Skin of body (tissue), 2 donors: Measurements from ENCODE around the gene CBLC. TPM values are rescaled to one million over a fixed set of nuclear protein-coding genes. Genes with fewer than 3 reads are reported as not detected.

Source experiments
- DNase-seq: peaks from one replicate; lab custom pipeline; 2025; lab: John Stamatoyannopoulos, UW
- total RNA-seq: library from RNA; depleted of rRNA; stranded (reverse); fragments of >200 nt; gene quantifications from one replicate; pipeline ENCODE4 v1.2.3, GENCODE V29; 2014

Gene CBLC
- total RNA-seq, 1 donor from 2014 or later: 12.5 TPM

DNA sequence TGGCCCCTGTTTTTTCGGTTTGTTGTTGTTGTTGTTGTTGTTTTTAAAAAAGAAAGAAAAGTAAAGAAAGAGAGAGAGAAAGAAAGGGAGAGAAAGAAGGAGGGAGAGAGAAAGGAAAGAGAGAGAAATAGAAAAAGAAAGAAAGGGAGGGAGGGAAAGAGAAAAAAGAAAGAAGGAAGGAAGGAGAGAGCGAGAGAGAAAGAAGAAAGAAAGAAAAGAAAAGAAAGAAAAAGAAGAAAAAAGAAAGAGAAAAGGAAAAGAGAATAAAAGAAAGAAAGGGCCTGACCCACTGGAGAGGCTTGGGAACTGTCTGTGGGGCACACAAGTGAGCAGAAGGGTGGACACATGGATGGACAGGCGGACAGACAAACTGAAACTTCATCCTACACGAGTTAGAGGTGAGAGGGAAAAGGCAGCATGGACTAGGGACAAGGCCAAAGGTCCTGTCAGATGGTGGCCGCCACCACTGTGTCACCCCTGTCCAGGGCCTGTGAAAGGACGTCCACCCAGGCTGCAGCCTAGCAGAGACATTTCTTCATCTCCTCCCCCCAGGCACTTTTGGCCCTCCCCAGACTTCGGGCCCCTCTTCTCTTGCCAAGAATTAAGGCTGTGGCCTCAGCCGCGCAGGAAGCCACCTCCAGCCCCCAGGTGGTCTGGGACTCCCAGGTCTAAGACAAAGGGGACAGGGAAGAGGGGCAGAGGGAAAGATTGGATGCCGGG is 22.1 kb downstream of the CBLC start:
- no peak for DNase-seq

DNA sequence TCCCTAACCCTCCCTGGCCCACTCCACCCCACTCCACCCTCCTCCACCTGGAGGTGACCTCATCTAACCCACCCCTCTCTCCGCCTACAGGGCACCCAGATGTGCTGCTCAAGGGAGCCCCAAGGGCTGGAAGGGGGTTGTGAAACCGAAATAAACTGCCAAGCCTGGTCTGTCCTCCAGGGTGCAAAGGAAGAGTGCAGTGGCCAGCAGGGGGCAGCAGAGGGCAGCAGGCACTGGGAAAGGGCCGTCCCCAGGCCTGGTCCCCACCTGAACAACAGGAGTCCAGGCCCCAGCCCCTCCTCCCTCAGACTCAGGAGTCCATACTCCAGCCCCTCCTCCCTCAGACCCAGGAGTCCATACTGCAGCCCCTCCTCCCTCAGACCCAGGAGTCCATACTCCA is 22.8 kb downstream of the CBLC start:
- DNase-seq: peak; percentile 38

DNA sequence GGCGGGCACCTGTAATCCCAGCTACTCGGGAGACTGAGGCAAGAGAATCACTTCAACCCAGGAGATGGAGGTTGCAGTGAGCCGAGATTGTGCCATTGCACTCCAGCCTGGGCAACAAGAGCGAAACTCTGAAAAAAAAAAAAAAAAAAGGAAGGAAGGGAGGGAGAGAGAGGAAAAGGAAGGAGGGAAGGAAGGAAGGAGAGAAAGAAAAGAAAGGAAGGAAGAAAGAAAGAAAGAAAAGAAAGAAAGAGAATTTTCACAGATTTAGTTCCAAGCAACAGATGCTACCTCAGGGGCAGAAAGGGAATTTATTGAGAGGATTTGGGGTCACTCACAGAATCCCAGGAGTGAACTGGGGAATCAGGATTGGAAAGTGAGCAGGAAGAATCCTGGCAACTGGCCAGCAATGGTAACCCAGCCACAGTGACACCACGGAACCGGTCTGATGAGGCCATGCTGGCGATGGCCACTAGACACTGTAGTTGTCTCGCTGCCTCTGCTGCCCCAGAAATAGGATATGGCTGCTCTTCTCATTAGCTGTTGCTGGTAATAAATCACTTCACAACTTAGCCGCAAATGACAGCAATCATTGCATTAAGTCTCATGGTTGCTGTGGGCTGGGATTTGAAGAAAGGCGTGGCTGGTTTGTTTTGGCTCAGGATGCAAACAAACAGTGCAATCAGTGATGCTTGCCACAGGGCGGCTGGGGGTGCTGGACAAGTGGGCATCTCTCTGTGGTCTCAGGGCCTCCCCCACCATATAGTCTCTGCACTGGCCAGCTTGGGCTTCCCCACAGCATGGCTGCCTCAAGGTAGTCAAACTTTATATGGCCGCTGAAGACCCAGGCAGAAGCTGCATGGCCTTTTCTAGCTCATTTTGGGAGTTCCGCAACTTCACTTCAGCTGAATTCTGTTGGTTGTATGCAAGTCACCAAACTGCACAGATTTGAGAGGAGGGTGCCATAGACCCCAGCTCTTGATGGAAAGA is 26.0 kb downstream of the CBLC start:
- no peak for DNase-seq

DNA sequence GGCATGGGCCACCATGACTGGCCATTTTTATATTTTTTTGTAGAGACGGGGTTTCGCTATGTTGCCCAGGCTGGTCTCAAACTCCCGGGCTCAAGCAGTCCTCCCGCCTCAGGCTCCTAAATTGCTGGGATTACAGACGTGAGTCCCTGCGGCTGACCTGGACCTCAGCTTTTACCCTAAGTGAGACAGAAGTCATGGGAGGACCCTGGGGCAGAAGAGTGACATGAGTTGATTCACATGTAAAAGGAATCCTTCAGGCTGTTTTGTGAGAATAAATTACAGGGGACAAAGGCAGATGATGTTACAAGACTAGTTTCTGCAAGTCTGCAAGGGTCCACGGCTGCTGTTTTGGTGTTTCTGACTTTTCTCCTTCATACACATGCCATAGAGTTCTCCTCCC is 28.6 kb downstream of the CBLC start:
- DNase-seq: no peak

DNA sequence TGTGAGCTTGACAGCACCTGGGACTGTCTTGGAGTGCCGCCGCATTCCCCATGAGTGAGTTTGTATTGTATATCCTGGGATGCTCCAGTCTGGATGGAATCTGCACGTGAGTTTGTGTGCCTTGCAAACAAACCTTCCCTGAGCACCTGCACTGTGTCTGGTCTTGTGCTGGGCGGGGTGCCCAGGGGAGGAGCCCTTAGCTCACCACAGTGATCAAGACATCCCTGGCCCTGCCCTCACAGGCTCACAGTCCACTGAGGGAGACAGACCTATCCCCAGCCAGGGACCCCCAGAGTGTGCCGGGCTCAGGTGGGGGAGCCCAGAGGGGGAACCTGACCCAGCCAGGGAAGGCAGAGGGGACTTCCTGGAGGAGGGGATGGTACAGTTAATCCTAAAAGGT is 29.5 kb downstream of the CBLC start:
- no peak for DNase-seq

DNA sequence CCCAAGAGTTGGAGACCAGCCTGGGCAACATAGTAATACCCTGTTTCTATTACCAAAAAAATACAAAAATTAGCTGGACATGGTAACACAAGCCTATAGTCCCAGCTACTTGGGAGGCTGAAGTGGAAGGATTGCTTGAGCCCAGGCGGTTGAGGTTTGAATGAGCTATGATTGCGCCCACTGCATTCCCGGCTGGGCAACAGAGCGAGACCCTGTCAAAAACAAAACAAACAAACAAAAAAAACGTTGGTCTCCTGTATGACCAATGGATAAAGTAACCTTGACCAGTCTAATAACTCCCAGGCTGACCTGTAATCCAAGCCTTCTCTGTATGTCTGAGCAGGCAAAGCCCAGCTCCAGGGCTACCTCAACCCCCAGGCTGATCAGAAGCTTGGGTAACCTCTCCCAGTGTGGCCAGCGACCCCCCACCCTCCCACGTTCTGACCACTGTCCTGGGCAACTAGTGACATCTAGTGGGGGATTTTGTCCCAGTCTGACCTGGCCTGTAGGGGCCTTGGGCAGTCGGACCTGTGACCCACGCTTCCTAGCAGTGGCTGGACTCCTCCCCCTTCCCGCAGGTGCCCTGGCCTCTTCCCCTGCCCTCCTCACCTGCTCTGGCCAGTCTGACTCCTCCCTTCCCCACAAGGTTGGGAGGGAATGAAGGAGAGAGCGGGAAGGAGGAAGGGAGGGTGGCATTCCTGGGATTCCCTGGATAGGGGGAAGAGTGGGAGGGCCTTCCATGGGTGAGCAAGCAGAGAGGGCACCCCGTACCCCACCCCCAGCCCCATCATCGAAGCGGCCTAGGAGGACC is 30.2 kb downstream of the CBLC start:
- no peak for DNase-seq

DNA sequence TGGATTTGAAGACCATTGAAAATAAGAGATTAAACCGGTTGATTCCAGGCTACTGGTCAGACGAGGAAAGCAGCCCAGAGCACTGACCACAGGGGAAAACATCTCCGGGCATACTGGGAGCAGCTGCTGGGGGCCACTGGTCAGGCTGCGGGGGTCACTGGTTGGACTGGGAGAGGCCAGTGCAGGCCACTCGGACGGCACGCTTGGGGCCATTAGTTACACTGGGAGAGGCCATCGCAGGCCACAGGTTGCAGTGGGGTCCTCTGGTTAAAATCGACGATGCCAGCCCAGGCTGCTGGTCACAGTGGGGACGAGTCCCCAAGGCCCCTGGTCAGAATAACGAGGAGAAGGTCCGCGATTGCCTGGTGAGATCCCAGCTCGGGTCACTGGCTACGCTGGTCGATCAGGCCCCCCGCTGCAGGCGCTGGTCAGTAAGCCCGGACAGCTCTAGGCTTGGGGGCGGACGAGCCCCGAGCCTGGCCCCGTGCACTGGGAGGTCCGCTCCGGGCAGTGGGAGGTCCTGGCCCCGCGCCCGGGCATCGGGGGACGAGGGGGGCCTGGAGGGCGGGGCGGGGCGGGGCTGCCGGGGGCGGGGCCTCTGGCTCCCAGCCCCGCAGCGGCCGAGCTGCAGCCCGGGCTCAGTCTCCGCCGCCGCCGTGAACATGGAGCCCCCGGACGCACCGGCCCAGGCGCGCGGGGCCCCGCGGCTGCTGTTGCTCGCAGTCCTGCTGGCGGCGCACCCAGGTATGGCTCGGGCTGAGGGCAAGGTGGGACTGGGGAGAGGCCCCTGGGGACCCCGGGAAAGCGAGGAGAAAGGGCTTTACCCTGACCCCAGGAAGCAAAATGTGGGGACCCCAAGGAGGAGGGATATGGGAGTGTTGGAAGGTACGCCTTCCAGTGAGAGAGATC is 31.0 kb downstream of the CBLC start, which contains the start of gene BCAM:
Gene BCAM, plus strand, starts transcription at position 641 of the 909 bp plus-strand sequence. Its CDS starts 22 bp downstream, at position 663.
- DNase-seq: peak; percentile 37

DNA sequence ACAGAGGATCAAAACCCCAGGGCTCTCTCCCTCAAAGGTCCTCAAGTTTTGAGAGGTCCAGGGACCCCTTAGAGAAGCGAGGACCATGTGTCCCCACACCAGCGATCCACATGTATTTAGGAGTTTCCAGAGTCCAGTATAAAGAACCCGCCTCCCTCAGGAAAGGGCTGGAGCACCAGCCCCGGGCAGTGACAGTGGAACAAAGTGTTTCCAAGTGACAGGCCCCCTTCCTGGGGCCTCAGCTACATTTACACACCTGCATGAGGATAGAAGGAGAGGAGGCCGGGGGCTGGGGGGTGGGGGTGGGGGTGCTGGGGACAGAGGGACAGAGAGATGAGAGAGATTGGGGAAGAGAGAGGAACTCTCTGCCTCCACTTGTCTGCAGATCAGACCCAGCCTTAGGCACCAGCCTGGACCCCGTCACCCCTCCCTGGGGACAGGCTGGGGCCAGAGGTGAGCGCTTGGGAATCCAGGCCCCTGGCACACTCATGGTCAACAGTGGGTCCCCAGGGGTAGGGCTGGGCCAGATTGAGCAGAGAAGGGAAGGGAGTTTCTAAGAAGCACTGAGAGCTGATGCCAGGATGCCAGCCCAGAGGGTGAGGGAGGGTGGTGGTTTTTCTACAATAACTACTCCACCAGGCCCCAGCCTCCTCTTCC is 32.0 kb downstream of the CBLC start:
- DNase-seq: no peak

DNA sequence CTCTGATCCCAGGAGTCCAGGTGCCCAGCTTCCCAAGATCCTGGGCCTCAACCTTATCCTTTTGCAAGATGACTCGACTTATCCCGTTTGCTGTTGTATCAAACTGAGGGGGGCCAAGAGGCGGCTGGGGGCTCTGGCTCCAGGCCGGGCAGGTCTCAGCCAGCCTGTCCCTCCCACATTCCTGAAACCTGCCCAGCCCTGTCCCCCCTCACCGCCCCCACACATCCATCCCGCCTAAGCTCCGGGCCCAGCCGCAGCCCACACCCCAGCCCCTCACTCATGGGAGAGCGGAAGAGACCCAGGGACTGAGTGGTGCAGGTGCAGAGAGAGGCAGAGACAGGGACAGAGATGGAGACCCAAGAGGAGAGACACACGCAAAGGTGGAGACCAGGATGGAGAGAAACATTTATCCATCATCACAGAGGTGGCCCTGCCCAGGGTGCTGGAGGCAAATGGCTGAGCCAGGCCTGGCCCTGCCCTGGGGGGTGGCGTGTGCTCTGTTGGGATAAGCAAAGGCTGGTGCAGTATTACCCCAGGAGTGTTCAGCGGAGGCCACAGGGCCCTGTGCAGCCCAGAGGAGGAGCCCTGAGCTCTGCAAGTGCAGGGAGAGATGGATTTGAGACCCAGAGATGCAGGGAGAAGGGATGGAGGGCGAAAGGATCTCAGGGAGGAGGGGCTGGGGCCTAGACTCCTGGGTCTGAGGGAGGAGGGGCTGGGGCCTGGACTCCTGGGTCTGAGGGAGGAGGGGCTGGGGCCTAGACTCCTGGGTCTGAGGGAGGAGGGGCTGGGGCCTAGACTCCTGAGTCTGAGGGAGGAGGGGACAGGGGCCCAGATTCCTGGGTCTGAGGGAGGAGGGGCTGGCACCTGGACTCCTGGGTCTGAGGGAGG is 32.8 kb downstream of the CBLC start:
- DNase-seq: no peak

DNA sequence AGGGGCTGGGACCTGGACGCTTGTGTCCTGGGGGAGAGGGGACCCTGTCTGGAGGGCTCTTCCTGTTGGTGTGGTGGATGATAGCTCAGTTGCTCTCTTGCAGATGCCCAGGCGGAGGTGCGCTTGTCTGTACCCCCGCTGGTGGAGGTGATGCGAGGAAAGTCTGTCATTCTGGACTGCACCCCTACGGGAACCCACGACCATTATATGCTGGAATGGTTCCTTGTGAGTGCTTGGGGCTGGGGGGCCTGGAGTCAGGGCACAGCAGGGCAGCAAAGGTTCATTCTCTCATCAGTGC is 33.4 kb downstream of the CBLC start:
- DNase-seq: no peak

DNA sequence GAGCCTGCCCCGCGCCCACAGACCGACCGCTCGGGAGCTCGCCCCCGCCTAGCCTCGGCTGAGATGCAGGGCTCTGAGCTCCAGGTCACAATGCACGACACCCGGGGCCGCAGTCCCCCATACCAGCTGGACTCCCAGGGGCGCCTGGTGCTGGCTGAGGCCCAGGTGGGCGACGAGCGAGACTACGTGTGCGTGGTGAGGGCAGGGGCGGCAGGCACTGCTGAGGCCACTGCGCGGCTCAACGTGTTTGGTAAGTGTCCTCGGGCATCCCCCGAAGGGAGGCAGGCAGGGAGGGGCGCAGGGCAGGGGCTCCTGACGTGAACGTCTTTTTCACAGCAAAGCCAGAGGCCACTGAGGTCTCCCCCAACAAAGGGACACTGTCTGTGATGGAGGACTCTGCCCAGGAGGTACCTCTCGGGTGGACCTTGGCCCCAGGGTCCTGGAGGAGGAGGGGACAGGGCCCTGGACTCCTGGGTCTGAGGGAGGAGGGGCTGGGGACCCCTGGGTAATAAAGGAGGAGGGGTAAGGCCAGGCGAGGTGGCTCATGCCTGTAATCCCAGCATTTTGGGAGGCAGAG is 34.5 kb downstream of the CBLC start:
- DNase-seq: no peak

DNA sequence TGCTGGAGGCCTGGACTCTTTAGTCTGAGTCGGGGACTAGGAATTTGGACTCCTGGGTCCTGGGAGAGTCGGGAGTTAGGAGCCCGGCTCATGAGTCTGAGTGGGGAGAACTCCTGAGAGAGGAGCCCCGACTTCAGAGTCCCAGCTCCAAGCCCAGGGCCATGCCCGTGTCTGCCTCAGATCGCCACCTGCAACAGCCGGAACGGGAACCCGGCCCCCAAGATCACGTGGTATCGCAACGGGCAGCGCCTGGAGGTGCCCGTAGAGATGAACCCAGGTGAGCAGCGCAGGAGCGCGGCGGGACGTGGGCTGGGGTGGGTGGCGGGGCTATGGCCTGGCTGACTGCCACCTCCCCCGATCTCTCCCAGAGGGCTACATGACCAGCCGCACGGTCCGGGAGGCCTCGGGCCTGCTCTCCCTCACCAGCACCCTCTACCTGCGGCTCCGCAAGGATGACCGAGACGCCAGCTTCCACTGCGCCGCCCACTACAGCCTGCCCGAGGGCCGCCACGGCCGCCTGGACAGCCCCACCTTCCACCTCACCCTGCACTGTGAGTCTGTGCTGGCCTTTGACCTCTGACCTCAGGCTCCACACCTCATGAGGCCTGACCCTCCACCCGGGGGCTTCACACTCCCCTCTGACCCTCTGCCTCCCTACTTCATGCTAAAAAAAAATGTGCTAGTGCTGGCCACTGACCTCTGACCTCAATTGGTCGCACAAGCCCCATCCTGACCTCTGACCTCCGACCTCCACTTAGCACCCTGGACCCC is 35.6 kb downstream of the CBLC start:
- no peak for DNase-seq

DNA sequence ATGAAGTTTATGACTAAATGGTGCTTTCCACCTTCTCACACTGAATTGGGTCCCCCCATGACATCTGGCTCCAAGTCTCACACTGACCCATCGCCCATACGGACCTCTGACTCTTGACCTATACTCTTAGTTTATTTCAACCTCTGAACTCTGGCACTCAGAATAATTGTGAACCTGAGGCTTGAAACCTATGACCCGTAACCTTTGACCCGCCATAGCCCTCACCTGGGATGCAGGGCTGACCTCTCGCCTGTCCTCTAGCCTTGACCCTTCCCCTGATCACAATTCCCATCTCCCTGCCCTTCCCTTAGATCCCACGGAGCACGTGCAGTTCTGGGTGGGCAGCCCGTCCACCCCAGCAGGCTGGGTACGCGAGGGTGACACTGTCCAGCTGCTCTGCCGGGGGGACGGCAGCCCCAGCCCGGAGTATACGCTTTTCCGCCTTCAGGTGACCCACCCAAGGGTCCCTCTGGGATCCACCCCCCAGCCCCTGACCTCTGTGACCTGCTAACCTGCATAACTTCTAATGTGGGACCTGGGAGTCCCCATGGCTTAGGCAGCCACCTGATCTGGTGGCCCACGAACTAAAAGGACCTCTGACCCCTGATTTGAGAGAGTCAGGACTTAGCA is 36.3 kb downstream of the CBLC start:
- no peak for DNase-seq

DNA sequence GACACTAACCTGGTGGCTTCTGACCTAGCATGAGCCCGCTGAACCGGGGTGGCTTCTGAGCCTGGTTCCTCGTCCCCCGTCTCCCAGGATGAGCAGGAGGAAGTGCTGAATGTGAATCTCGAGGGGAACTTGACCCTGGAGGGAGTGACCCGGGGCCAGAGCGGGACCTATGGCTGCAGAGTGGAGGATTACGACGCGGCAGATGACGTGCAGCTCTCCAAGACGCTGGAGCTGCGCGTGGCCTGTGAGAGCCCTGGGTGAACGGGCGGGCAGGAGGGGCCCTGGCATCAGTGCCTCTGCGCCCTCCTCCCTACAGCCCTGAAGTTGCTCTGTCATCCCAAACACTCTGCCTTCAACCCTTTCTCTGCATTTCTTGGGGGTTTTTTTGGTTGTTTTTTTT is 36.8 kb downstream of the CBLC start:
- DNase-seq: no peak

DNA sequence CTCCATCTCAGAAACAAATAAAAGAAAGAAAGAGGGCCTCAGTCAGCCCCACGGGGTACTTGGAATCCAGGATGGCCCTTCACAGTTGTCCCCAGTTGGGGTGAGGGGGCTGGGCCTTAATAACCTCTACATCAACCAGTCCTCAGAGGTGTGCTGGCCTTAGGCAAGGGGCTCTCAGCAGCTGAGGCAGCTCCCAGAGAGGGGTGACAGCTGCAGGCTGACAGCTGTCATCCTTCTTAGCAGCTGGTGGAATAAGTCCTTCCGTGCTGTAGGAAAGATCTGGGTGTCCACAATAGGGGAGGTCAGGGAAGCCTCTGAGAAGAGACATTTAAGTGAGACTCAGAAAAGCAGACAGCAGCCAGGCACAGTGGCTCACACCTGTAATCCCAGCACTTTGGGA is 38.6 kb downstream of the CBLC start:
- DNase-seq: no peak

DNA sequence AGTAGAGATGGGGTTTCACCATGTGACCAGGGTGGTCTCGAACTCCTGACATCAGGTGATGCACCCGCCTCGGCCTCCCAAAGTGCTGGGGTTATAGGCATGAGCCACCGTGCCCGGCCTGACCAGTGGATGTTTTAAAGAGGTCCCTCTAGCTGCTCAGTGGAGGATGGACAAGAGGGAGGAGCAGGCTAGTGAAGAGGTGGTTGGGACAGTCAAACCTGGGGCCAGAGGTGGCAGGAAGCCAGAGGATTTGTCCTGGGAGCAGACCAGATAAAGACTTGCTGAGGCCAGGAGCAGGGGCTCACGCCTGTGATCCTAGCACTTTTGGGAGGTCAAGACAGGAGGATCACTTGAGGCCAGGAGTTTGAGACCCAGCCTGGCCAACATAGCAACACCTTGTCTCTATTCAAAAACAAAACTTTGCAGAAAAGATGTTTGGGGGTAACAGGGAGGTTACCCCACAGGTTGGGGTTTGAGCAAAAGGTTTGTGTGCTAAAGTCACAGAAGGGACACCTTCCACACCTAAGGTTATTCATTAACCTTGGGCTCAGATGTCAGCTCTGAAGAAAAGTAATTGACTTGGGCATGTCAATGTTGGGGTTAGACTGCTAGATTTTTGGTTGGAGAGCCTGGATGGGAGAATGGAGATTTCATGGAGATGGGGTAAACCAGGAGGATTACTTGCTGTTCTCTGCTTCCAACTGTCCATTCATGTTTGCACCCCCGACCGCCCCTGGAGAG is 40.2 kb downstream of the CBLC start:
- DNase-seq: no peak

DNA sequence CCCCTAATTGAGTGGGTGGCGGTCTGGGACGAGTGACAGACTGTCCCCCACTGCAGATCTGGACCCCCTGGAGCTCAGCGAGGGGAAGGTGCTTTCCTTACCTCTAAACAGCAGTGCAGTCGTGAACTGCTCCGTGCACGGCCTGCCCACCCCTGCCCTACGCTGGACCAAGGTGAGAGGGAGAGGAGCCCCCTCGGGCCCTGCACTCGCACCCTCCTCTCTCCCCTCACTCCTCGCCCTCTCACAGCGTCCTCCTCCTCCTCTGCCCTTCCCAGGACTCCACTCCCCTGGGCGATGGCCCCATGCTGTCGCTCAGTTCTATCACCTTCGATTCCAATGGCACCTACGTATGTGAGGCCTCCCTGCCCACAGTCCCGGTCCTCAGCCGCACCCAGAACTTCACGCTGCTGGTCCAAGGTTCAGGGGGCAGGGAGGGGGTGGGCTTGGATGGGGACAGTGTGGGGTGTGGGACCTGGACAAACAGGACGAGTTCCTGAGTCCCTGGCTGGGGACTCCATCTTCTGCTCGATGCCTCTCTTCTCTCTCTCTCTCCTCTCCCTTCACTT is 40.9 kb downstream of the CBLC start:
- no peak for DNase-seq
